HPDE6-E6E7 (cell line): ENCODE measurements around the gene EPS8L1.
"Not testable (repeated sequence)": the region's sequence is repeated elsewhere in the genome, so short reads cannot be mapped to it uniquely, and the experiment has no call there.

Experiments used
- DNase-seq: peaks from one replicate; pipeline ENCODE4 v3.0.0; 2011; ENCODE audit warnings: missing footprints; ENCODE audit errors: extremely low spot score

EPS8L1 gene

DNA sequence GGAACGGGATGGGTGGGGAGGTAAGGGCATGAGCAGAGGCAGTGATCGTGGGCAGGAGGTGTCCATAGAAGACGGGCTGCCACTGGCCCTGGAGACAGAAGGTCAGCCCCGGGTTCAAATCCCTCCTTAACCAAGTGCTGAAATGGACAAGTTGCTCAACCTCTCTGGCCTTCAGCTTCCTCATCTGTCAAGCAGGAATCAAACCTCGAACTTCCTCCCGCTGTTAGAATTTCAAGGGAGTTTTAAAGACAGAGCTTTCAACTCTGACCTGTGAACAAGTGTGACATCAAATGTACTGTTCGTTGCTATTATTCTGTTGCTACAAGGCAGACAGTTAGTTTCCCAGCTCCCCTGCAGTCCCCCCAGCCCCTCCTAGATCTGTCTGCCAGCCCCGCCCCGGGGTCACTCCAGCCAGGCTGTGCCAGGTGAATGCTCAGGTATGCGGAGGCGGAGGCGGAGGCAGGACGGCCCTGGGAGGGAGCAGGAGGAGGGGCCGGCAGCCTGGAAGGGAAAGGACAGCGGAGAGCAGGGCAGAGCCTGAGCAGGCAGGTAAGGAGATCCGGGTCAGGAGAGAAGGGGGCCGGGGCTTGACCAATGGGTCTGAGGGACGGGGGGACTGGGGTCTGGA lies at the start of gene EPS8L1:
Gene EPS8L1 (plus strand): TSS at position 499 of the 628 bp plus-strand sequence. CDS start 576 bp downstream, outside the sequence.
- peak; percentile 80 for DNase-seq

DNA sequence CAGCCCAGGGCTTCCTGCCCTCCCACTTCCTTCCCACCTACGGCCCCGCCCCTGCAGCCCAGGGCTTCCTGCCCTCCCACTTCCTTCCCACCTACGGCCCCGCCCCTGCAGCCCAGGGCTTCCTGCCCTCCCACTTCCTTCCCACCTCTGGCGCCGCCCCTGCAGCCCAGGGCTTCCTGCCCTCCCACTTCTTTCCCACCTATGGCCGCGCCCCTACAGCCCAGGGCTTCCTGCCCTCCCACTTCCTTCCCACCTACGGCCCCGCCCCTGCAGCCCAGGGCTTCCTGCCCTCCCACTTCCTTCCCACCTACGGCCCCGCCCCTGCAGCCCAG lies 48.6 kb upstream of the EPS8L1 start:
- not testable (repeated sequence) for DNase-seq

DNA sequence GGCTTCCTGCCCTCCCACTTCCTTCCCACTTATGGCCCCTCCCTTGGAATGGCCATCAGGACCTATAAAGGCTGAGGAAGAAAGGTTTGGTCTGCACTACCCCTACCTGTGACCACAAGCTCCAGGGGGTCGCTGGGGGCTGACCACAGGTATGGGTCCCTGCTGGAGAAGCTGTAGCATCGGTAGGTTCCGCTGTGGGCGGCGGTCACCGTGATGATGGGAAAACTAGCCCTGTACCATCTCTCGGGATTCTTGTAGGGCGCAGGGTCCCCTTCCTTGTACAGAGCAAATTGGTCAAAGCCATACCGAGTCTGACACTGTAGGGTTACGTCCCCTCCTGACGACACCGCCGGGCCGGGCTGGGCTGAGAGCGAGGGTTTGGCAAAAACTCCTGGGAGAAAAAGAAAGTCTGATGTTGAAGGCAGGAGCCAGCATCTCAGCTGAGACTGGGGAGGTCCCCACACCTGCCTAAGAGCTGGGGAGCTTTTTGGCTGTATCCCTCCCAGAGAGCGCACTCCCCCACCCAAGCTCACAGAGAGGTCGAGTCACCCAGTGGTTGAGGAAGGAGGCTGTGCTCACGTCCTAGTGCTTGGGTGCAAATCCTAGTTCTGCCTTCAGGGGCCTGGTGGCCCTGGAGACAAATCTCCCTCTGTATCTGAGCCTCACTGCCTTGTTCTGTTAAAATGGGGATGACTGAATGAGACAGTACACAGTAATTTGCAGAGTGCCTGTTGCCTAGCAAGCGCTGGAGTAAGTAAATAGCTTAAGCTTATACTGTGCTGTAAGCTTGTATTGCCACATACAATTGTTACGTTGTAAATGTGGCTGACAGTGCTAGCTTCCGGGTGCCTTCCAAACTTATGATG lies 48.0 kb upstream of the EPS8L1 start:
- no peak for DNase-seq

DNA sequence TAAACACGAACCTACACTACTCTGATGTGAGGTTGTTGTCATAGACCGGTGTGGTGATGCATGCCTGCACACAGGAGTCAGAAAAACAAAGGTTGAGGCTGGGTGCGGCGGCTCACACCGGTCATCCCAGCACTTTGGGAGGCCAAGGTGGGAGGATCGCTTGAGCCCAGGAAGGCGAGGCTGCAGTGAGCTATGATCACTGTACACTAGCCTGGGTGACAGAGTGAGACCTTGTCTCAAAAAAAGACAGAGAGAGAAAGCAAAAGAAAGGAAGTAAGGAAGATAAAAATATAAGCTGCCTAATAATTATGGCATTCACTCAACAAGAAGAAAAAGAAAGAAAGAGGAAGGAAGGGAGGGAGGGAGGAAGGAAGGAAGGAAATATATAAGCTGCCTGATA lies 46.9 kb upstream of the EPS8L1 start:
- no peak for DNase-seq

DNA sequence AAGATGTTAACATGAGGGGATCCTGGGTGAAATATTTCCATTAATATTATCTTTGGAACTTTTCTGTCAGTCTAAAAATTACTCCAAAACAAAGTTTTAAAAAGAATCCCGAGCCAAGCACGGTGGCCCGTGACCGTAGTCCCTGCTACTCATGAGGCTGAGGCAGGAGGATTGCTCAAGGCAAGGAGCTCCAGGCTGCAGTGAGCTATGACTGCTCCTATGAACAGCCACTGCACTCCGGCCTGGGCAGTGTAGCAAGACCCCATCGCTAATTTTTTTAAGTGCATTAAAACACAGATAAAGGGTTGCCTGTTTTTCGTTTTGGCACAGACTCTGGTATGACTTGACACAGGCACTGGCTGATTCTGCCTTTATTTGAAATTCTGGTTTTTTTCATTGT lies 44.5 kb upstream of the EPS8L1 start:
- DNase-seq: no peak

DNA sequence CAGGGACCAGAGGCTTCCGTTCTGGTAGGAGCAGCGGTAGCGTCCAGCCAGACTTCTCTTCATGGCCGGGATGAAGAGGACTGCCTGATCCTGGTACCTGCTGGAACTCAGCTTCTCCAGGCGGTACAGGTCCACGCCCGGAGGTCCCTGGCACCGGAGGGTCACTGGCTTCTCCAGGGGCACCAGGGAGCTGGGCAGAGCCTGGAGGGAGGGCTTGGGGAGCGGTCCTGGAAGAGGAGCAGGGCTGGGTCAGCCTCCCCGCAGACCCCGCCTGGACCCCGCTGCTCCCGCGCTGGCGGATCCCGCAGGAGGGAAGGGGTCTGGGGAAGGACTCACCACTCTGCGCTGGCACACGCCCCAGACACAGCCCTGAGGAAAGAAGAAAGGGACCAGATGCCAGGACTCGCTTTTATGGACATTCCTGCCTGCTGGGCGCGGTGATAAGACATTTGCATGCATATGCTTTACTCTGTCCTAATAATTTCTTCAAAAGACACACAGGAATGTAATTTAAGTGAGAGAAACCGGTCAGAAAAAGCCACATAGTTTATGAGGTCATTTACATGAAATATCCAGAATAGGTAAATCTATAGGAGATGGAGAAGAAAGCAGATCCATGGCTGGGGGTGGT lies 43.4 kb upstream of the EPS8L1 start:
- no peak for DNase-seq

DNA sequence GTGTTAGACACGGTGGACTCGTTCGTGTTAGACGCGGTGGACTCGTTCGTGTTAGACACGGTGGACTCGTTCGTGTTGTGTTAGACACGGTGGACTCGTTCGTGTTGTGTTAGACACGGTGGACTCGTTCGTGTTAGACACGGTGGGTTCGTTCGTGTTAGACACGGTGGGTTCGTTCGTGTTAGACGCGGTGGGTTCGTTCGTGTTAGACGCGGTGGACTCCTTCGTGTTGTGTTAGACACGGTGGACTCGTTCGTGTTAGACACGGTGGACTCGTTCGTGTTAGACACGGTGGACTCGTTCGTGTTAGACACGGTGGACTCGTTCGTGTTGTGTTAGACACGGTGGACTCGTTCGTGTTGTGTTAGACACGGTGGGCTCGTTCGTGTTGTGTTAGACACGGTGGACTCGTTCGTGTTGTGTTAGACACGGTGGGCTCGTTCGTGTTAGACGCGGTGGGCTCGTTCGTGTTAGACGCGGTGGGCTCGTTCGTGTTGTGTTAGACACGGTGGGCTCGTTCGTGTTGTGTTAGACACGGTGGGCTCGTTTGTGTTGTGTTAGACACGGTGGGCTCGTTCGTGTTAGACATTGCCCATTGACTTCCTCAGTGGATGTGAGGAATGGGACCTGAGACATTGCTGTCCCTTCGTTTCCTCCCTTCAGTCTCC lies 42.6 kb upstream of the EPS8L1 start:
- not testable (repeated sequence) for DNase-seq

DNA sequence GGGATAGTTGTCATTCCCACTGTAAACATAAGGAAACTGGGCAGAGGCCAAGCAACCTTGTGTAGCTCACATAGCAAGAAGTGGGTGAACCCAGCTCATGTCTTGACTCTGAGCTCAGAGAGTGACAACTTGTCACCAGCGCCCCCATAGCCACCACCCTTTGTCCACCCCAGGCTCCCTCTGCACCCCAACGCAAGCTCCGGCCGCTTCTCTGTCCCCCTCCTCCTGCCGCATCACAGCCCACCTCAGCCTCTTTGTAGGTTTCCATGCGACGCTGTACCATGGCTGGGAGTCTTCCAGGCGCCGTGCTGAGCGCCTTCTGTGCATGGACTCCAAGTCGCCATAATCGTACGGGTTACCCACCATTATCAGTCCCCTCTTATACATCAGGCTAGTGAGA lies 40.9 kb upstream of the EPS8L1 start:
- DNase-seq: no peak

DNA sequence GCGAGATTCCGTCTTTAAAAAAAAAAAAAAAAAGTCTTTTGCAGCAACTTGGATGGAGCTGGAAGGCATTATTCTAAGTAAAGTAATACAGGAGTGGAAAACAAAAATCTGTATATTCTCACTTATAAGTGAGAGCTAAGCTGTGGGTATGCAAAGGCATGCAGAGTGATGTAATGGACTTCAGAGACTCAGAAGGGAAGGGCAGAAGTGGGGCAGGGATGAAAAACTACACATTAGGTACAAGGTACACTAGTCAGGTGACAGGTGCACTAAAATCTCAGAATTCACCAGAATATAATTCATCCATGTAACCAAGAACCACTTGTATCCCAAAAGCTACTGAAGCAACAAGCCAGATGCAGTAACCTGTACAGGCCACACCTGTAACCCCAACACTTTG lies 39.6 kb upstream of the EPS8L1 start:
- DNase-seq: no peak

DNA sequence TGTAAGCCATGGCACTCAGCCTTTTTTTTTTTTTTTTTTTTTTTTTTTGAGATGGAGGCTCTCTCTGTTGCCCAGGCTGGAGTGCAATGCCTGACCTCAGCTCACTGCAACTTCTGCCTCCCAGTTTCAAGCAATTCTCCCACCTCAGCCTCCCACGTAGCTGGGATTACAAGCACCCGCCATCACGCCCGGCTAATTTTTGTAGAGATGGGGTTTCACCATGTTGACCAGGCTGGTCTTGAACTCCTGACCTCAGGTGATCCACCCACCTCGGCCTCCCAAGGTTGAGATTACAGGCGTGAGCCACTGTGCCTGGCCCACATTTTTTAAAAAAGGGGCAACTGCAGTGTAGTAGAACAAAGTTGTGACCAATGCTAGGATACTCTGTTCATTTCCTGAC lies 38.1 kb upstream of the EPS8L1 start:
- DNase-seq: not testable (repeated sequence)

DNA sequence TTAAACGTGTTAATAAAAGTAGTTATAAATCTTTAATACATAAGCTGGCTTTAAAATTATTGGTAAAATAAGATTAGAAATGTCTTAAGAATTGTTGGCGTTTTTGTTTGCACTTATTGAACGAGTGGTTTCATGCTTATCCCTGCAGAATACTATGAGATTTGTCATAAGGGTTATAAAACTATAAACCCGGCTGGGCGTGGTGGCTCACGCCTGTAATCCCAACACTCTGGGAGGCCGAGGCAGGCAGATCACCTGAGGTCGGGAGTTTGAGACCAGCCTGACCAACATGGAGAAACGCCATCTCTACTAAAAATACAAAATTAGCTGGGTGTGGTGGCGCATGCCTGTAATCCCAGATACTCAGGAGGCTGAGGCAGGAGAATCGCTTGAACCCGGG lies 35.0 kb upstream of the EPS8L1 start:
- DNase-seq: not testable (repeated sequence)

DNA sequence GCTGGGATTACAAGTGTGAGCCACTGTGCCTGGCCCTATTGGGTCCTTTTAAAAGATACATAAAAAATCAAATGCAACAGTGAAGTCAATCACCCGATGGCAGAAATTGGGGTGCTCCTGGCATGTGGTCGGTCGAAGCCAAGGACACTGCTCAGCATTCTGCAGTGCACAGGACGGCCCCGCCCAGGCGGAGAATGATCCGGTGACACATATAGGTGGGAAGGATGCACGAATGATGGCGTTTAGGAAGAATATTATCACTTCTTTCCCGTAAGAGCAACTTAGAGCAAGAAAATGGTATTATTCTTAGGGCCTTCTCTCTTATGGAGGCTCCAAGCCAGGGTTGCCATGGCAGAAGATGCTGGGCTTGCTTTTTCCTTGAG lies 34.4 kb upstream of the EPS8L1 start:
- no peak for DNase-seq

DNA sequence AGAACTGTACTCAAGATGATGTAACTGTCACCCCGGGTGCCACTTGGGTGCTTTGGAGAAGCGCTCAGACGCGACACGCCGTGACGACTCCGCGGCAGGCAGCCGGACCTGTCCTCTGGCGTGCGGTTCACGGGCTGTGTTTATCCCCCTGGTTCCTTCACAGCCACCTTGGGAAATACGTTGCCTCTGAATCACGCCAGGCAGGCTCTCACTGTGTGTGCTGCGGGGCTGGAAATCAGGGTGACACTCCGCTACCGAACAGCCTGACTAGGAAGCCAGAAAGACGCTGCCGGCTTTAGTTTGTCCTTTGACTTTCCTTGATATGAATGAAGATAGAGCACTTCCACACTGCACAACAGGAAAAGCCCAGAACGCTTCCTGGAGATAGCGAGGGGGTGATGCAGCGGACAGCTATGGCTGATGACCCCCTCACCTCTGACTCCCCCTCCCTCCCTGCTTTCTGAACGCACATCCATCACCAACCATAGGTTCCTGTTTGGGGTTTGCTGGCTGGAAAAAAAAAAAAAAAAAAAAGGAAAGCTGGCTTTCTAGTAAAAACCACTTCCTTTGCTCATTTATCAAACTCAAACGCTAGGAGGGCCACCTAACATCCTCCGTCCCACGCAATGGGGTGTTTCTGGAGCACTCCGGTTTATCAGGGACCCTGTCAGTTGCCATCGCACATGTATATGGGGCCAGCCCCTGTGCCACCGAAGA lies 33.9 kb upstream of the EPS8L1 start:
- no peak for DNase-seq

DNA sequence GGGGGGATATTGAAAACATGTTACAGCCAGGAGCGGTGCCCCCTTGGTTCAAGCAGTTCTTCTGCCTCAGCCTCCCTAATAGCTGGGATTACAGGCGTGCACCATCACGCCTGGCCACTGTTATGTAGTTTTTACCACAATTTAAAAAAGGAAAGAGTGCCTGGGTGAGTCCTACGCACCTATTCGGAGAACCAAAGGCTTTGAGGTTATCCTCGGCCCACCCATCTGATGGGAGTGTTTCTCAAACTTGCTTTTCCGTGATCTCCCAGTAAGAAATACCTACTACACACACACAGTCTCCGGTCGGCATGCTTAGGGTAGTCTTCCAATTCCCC lies 33.4 kb upstream of the EPS8L1 start:
- DNase-seq: no peak

DNA sequence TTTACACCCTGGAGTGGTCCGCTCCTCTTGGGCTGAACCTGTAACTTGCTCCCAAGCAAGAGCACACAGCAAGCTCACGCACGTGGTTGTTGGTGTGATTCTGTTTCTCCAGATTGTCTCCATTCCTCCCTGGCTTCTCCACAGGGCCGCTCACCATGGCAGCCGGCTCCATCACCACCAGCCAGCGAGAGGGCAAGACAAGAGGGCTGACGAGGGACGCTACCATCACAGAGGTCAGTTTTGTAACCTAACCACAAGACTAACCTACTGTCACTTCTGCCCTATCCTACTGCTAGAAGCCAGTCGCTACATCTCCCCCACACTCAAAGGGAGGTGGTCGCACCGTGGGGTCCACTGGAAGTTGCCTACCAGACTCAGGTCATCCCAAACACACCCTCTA lies 33.0 kb upstream of the EPS8L1 start:
- DNase-seq: no peak

DNA sequence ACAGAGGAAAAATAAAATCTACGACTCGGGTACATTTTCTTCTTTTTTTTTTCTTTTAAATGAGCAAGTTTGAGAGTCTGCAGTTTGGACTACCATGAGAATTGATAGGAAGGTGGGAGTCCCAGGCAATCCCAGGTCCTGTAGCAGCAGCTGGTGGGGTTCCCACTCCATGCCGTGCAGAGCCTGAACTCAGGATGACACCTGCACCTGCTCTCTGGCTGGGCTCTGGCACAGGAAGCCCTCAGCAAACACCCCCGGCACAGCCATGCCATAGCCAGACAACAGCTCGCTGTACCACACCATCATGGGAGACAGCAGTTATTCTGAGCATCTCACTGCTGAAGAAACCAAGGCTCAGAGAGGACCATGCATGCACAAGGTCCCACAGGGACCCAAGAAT lies 31.4 kb upstream of the EPS8L1 start:
- DNase-seq: no peak

DNA sequence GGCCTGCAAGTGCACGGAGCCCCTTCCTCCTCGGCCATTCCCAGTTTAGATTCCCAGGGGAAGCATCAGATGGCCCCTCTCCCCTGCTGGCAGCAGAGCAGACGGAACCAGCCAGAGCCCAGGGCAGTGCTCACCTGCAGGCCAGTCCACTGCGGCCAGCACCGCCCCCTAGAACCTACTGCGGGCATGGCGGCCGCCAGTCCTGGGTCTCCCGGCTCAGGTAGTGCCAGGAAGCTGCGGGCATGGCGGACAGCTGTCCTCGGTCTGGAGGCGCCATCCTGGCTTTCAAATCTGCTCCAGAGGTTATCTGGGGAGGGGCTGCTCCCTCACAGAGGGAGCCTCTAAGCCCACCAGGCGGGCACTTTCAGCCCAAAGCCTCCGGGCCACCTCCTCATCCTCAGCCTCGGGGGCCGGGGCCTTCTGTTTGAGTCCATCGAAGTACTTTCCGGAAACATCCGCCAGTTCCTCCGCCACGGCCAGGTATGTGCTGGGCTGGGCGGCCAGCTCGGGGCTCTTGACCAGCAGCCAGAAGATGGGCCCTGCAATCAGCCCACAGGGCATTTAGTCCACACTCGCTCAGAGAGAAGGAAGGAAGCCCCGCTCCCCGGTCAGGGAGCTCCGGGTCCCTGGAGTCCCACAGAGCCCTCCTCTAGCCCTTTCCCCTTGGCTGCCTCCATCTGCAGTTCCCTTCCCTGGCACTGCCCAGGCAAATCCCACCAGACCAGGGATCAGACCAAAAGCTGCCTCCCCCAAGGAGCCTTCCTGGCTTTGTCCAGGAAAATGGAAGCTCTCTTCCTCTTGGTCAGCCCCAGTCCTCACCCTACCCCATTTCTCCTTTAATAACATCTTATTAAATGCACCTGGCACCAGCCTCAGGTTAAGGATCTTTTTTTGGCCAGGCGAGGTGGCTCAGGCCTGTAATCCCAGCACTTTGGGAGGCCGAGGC lies 30.6 kb upstream of the EPS8L1 start:
- DNase-seq: no peak

DNA sequence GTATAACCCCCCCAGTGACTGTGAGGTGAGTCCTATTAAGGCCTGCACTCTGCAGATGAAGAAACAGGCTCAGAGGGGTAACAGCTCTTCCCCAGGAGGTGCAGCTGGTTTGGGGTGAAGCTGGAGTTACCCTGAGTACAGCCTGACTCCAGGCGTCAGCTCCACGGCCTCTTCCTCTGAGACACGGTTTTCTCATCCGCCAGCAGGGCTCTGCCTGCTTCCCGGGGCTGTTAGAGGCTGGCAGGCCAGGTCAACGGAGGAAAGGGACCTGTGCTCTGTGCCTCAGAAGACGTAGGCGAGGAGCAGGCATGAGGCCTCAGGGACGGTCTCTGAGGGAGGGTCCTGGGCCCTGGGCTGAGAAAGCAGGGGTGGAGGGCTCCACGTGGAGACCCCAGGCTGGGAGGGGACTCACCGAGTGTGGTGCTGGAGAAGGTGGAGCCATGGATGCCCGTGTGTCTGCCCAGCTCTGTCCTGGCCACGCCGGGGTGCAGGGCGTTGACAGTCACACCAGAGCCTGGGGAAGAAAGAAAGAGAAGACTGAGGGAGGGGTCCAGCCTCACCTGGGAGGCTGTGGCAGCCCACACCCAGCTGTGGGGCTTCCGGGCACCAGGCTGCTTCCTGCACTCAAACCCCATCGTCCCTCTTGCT lies 28.6 kb upstream of the EPS8L1 start:
- no peak for DNase-seq

DNA sequence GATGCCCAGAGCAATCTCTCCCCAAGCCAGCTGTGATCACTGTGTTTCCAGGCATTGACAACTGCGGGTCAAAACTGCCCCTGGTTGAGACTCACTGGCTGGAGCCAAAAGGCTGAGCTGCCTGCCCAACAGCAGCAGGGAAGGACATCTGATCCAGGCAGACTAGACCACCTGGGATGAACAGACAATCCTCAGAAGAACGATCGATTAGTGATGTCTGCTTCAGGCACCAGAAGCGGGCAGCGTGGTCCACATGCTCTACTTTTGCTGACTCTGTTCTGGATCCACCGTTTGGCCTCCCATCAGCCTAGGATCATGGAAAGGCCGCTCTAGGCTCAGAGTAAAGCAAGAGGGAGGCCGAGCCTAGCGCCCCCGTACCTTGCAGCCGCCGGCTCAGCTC lies 27.7 kb upstream of the EPS8L1 start:
- no peak for DNase-seq

DNA sequence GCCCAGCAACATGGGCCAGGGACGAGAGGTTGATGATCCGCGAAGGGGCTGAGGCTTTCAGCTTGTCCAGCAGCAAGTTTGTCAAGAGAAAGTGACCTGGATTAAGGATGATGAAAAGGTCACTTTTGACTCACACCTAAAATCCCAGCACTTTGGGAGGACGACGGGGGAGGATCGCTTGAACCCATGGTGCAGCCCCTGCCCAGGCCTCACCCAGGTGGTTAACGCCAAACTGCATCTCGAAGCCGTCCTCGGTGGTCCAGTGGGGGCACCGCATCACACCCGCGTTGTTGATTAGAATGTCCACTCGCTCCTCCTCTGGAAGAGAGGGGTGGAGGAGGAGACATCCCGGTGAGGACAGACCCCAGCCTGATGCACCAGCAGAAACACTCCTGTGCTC lies 27.2 kb upstream of the EPS8L1 start:
- DNase-seq: no peak
